GM19035 (cell line): ENCODE data around the gene PRKD1.

ENCODE experiments used
- ATAC-seq: cut with Tn5 transposase; IDR thresholded peaks from one replicate; pipeline ENCODE4 v1.9.1; 2021; ENCODE audit not compliant: unreplicated experiment

The PRKD1 gene

GRCh38 chr14:29630566-29631160, 297.0 kb downstream of the PRKD1 start:
- ATAC-seq = no peak

- no peak for ATAC-seq
Measured at GRCh38 chr14:29629839-29630238, 297.8 kb downstream of the PRKD1 start.

- no peak for ATAC-seq
Measured at GRCh38 chr14:29627137-29627536, 300.5 kb downstream of the PRKD1 start.

GRCh38 chr14:29618323-29619067, 309.2 kb downstream of the PRKD1 start:
- ATAC-seq = no peak

GRCh38 chr14:29616922-29617321, 310.7 kb downstream of the PRKD1 start:
- ATAC-seq = no peak

- ATAC-seq = no peak
Measured at GRCh38 chr14:29608861-29609260, 318.8 kb downstream of the PRKD1 start.

GRCh38 chr14:29607169-29607568, 320.5 kb downstream of the PRKD1 start:
- ATAC-seq = no peak

- ATAC-seq = no peak
Measured at GRCh38 chr14:29603696-29604095, 324.0 kb downstream of the PRKD1 start.

GRCh38 chr14:29601616-29602015, 326.0 kb downstream of the PRKD1 start:
- no peak for ATAC-seq

- ATAC-seq = no peak
Measured at GRCh38 chr14:29587761-29588470, 339.7 kb downstream of the PRKD1 start.

GRCh38 chr14:29587046-29587445, 340.6 kb downstream of the PRKD1 start:
- no peak for ATAC-seq

GRCh38 chr14:29584992-29585391, 342.7 kb downstream of the PRKD1 start:
- ATAC-seq = no peak

GRCh38 chr14:29580763-29581162, 346.9 kb downstream of the PRKD1 start:
- no peak for ATAC-seq

GRCh38 chr14:29579838-29580237, 347.8 kb downstream of the PRKD1 start:
- no peak for ATAC-seq

GRCh38 chr14:29576927-29577326, 350.7 kb downstream of the PRKD1 start:
- no peak for ATAC-seq

GRCh38 chr14:29569194-29569593, 358.5 kb downstream of the PRKD1 start:
- no peak for ATAC-seq

GRCh38 chr14:29566194-29566593, 361.5 kb downstream of the PRKD1 start:
- ATAC-seq = no peak

GRCh38 chr14:29558516-29558915, 369.1 kb downstream of the PRKD1 start:
- no peak for ATAC-seq

GRCh38 chr14:29554335-29554734, 373.3 kb downstream of the PRKD1 start:
- ATAC-seq = no peak

GRCh38 chr14:29553427-29553826, 374.2 kb downstream of the PRKD1 start:
- ATAC-seq = no peak

- ATAC-seq = peak; percentile 90
Measured at GRCh38 chr14:29548948-29549370, 378.7 kb downstream of the PRKD1 start.

GRCh38 chr14:29545714-29546113, 381.9 kb downstream of the PRKD1 start:
- no peak for ATAC-seq
